Measurements from ENCODE around the gene WWOX.

The WWOX gene

GRCh38 chr16:79136955-79137354 lies 1037.5 kb downstream of the WWOX start:
- DNase-seq, result no peak

- DNase-seq, result no peak
Measured at GRCh38 chr16:79137426-79137939, 1038.0 kb downstream of the WWOX start.

GRCh38 chr16:79139799-79140198 lies 1040.3 kb downstream of the WWOX start:
- no peak for DNase-seq

- no peak for DNase-seq
Measured at GRCh38 chr16:79143026-79143425, 1043.6 kb downstream of the WWOX start.

GRCh38 chr16:79150151-79150550 lies 1050.7 kb downstream of the WWOX start:
- no peak for DNase-seq

DNA sequence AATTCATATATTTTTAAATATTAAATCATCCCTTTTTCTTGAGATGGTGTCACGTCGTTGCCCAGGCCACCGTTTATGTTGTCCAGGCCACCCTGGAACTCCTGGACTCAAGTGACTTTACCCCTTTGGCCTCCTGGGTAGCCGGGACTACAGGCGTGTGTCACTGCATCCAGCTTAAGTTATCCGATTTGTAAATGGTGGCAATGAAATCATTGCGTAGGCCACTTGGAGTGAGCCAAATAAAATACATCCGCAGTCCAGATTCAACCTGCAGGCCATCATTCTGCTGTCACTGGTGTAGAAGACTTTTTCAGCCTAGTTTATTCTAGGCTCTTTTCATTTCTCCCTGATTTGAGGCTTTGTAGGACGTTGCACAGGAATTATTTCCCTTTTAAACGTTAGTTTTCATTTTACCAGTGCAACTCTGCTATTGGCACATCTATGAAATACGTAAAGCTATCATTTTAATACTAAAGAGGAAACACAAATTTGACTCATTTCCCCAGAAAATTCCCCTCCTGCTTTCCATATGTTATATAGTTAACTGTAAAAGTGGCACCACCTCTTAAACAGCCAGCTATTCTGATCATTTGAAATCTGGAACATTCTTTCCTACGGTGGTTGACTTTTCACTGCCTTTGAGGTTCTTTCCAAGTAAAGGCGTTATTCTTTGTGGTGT lies 1051.3 kb downstream of the WWOX start:
- no peak for DNase-seq

DNA sequence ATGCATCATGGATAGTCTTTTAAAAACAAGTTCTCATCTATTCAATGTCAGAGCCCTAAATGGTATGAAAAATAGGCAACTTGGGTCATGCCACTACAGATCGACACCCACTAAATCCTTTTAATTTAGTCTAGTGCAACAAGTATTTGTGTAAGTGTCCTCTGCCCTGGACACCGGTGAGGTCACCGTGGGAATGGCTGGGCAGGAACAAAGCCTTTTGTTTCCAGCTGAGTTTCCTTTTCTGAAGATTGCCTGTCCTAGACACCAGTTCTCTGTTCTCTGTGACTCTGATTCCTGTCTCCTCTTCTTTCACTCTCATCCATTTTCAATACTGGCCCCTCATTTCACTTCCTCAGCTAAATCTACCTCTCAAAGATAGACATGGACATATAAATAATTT lies 1054.6 kb downstream of the WWOX start:
- no peak for DNase-seq

- DNase-seq, result no peak
Measured at GRCh38 chr16:79155471-79155870, 1056.0 kb downstream of the WWOX start.

GRCh38 chr16:79155904-79156303 lies 1056.5 kb downstream of the WWOX start:
- DNase-seq, result no peak

DNA sequence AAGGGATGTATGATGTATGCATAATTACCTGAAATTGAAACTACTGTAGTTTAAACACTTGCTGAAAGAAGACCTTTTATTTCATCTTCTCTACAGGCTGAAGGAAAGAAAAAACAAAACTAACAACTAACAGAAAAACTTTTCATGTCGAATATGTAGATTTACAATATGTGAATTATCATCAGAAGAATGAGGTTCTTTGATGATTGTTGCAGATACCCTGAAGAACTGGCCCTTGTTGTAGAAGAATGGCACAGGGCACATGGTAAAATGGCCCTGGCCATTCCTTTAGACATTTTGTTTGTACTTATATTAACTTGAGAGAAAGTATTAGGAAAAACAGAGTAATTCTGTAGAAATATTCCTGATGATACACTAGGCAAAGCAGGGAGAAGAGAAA lies 1057.3 kb downstream of the WWOX start:
- no peak for DNase-seq

GRCh38 chr16:79158337-79158736 lies 1058.9 kb downstream of the WWOX start:
- DNase-seq, result no peak

DNA sequence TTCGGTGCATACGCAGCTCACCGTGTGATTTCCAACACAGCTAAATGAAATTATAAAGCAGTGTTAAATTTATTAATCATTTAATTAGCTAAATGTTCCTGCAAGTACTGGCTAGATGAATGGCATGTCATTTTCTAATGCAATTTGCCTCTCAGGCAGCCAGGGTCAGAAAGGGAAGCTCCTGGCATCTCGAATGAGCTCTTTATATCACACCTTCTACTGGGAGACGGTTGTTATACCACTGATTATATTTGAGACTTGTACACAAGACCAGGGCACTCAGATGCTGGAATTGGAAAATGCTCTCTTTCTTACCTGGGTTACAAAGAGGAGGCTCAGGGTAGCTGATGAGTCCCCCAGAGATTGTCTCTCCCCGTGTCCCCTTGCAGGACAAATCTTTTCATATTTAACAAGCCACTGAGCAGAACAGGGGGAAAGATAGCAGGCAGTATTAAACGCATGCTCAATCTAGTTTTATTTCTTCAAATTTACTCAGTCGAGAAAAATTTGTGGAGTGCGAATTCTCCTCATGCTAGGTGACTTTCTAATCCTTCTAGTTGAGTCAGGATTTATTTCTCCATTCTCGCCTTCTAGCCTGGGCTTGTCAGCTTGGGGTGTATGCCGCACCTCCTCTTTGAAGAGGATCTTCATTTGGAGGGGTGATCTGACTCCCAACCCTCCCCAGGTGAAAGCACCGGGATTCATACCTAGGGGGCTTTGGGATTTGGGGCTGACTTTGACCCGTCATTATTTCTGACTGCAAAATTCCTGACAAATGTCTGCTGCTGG lies 1060.0 kb downstream of the WWOX start:
- DNase-seq, result no peak

DNA sequence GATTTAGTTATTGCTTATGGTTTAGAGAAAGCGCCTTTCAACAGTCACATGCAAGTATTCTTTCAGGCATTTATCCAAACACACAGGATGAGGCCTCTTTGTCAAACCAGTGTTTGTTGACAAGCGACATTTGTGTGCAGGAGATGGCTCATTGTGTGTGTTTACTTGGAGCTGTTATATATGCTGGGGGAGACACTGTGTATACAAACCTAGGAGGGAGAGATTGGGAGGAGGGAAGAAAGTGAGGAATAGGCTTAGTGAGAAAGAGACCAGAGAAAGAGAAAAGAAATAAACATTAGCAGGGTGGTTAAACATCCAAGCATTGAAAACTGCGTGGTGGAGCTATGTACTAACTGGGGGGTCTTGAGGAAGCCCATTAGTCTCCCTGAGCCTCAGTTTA lies 1063.5 kb downstream of the WWOX start:
- no peak for DNase-seq

DNA sequence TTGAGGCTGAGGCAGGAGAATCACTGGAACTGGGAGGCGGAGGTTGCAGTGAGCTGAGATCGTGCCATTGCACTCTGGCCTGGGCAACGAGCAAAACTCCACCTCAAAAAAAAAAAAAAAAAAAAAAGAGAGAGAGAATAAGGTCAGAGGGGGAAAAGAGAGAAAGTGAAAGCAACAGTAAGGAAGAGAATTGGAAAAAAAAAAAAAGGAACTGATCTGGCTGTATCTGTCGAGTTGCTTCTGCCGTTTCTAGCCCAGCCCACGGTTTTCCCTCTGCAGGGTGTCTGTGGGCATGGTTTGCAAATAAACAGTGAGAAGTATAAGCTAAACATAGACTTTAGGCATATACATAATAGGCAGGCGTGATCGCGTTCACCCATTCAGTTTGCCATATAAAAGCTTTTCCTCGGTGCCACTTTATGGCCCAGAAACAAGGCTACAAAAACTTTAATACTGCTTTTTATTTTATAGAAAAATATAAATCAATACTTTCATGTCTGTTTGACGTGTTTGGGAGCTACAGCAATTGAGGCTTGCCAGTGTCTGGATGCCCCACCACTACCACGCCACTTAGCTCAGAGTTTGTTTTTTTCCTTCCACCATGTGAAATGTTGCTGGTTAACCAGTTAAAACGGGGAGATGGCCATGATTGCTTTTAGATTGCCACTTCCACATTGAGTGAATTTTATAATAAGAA lies 1064.4 kb downstream of the WWOX start:
- no peak for DNase-seq

- DNase-seq, result no peak
Measured at GRCh38 chr16:79164388-79164995, 1065.0 kb downstream of the WWOX start.

- no peak for DNase-seq
Measured at GRCh38 chr16:79165079-79165478, 1065.6 kb downstream of the WWOX start.

GRCh38 chr16:79165506-79165905 lies 1066.1 kb downstream of the WWOX start:
- no peak for DNase-seq

- no peak for DNase-seq
Measured at GRCh38 chr16:79167893-79168292, 1068.4 kb downstream of the WWOX start.

DNA sequence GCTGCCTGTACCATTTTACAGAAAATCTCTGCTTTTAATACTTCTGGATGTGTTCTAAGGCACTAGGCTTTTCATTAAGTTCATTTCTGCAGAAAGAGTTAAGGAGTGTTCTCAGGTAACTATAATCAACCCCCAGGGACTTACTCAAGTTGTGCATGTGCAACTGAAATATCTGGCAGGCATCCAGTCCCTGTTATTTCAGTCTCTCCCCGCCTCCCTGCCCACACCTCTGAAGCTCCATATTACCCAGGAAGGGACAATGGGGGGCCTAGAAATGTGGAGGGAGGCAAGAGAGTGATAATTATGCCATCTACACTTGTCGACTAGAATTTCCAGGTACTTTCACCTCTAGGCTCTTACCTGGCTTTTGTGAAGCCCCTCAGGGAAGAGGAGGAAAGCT lies 1068.9 kb downstream of the WWOX start:
- no peak for DNase-seq

GRCh38 chr16:79169239-79169638 lies 1069.8 kb downstream of the WWOX start:
- no peak for DNase-seq

DNA sequence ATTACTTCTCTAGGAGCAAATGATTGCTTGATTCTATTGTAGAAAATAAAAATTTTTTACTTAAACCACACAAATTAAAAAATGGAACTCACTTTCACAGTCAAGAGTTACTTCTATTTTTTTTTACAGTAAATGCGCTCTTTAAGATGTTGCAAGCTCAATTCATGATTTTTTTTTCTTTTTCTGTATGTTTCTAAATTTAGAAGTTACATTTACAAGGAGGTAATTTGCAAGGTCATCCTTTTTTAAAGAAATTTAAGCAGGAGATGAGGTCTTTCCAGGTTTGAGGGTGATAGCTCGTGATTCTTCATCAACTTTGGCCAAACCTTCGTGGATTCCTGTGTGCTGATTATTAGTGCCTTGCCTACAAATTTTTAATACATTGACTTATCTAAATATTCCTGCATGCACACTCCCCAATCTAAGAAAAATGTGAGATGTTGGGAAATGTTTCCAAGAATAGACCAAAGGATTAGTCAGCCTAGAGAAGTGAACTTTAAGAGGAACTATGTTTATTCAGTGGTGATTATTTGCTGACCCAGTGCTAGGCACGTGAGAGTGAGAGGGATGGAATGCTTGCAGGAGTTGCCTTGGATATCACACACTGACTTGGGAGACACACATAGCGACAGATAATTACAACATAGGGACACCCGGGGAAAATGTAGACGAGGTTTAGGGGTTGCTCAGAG lies 1071.2 kb downstream of the WWOX start:
- no peak for DNase-seq

DNA sequence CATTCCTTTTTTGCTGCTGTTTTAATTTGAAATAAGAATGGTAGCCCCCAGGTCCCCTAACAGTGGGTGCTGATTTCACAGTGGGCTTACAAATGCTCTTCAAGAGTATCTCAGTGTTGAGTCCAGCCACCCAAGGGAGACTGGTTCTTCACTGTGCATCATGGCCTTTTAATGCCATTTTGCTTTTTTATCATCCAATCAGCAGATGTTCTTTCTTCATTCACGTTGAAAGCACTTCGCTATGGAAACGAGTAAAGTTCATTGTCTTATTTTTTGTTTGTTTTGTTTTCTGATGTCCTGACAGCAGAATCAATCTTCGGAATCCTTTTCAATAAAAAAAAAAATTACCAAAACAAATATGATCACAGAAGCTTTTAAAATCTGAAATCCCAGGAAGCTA lies 1072.0 kb downstream of the WWOX start:
- DNase-seq, result no peak

Measured in KG1 (cell line).